ENCODE results near the gene MTMR10.

MTMR10 gene

GRCh38 chr15:30923429-30923828 is 68.0 kb downstream of the MTMR10 start:
- peaks cover 44 to 51% of the 10 kb centered on the region in 2 experiments for H3K36me3 ChIP-seq (ENCODE audit: control insufficient read depth in 1 of 2, insufficient read depth in 2 of 2, low read length in 2 of 2)
- H3K27ac ChIP-seq (ENCODE audit: low read depth, low read length), result no peak overlapping the region
- peak in 1 of 2 donors; percentile 24 for DNase-seq
- no peak overlapping the region for H3K18ac ChIP-seq (ENCODE audit: low read length)
- H4K91ac ChIP-seq (ENCODE audit: low read depth, low read length), result no peak overlapping the region
- no peak overlapping the region for H2AK5ac ChIP-seq (ENCODE audit: low read length)
- no peak overlapping the region for H4K12ac ChIP-seq (ENCODE audit: low read depth, low read length)
- H3K4me1 ChIP-seq (ENCODE audit: control insufficient read depth in 1 of 2, insufficient read depth in 2 of 2, low read length in 2 of 2), result peaks cover 2% of the 10 kb centered on the region in 2 experiments
- H3K23ac ChIP-seq (ENCODE audit: low read length), result no peak overlapping the region
- H3K79me1 ChIP-seq (ENCODE audit: low read length), result no peaks in the 10 kb centered on the region
- no peaks in the 10 kb centered on the region for H3K9me3 ChIP-seq (ENCODE audit: insufficient read depth, low read depth, low read length)
- no peak overlapping the region for H3K9ac ChIP-seq (ENCODE audit: low read length)
- no peak overlapping the region for H2BK5ac ChIP-seq (ENCODE audit: low read depth, low read length, poor library complexity)
- H3K4ac ChIP-seq (ENCODE audit: low read depth, low read length), result no peak overlapping the region
- H2BK120ac ChIP-seq (ENCODE audit: insufficient read depth, low read length, poor library complexity), result no peak overlapping the region
- H3K4me3 ChIP-seq (ENCODE audit: low read depth, low read length), result no peak overlapping the region
- H3K27me3 ChIP-seq (ENCODE audit: insufficient read depth, low read length), result no peaks in the 10 kb centered on the region
- no peaks in the 10 kb centered on the region for H3K79me2 ChIP-seq (ENCODE audit: control insufficient read depth, insufficient read depth, low read length, poor library complexity)
- WGBS (ENCODE audit: extremely low coverage, insufficient coverage, insufficient read length), result no CpG with 5 or more reads among the region's 7 CpGs
- H3K14ac ChIP-seq (ENCODE audit: low read length), result no peak overlapping the region
- H2AFZ ChIP-seq (ENCODE audit: insufficient read depth, low read length, poor library complexity), result no peak overlapping the region
- no peak overlapping the region for H2BK12ac ChIP-seq (ENCODE audit: low read length)
- no peak overlapping the region for H3K4me2 ChIP-seq (ENCODE audit: low read length)
- H4K8ac ChIP-seq (ENCODE audit: low read depth, low read length), result no peak overlapping the region

- no CpG with 5 or more reads among the region's 14 CpGs for WGBS (ENCODE audit: extremely low coverage, insufficient coverage, insufficient read length)
- H3K27ac ChIP-seq (ENCODE audit: low read depth, low read length), result no peak overlapping the region
- no peak overlapping the region for H2BK120ac ChIP-seq (ENCODE audit: insufficient read depth, low read length, poor library complexity)
- H2BK12ac ChIP-seq (ENCODE audit: low read length), result no peak overlapping the region
- H2AK5ac ChIP-seq (ENCODE audit: low read length), result no peak overlapping the region
- H3K4me1 ChIP-seq (ENCODE audit: control insufficient read depth in 1 of 2, insufficient read depth in 2 of 2, low read length in 2 of 2), result peaks cover 2% of the 10 kb centered on the region in 2 experiments
- DNase-seq, result peak; percentile 76 to 85
- H2AFZ ChIP-seq (ENCODE audit: insufficient read depth, low read length, poor library complexity), result no peak overlapping the region
- H3K23ac ChIP-seq (ENCODE audit: low read length), result no peak overlapping the region
- no peaks in the 10 kb centered on the region for H3K79me1 ChIP-seq (ENCODE audit: low read length)
- no peak overlapping the region for H3K14ac ChIP-seq (ENCODE audit: low read length)
- no peak overlapping the region for H4K91ac ChIP-seq (ENCODE audit: low read depth, low read length)
- no peaks in the 10 kb centered on the region for H3K9me3 ChIP-seq (ENCODE audit: insufficient read depth, low read depth, low read length)
- no peak overlapping the region for H3K4me3 ChIP-seq (ENCODE audit: low read depth, low read length)
- H3K18ac ChIP-seq (ENCODE audit: low read length), result no peak overlapping the region
- no peak overlapping the region for H2BK5ac ChIP-seq (ENCODE audit: low read depth, low read length, poor library complexity)
- H3K36me3 ChIP-seq (ENCODE audit: control insufficient read depth in 1 of 2, insufficient read depth in 2 of 2, low read length in 2 of 2), result peaks cover 41 to 49% of the 10 kb centered on the region in 2 experiments
- no peak overlapping the region for H3K4me2 ChIP-seq (ENCODE audit: low read length)
- no peaks in the 10 kb centered on the region for H3K79me2 ChIP-seq (ENCODE audit: control insufficient read depth, insufficient read depth, low read length, poor library complexity)
- no peak overlapping the region for H4K12ac ChIP-seq (ENCODE audit: low read depth, low read length)
- H3K27me3 ChIP-seq (ENCODE audit: insufficient read depth, low read length), result no peaks in the 10 kb centered on the region
- H3K9ac ChIP-seq (ENCODE audit: low read length), result no peak overlapping the region
- H4K8ac ChIP-seq (ENCODE audit: low read depth, low read length), result no peak overlapping the region
- no peak overlapping the region for H3K4ac ChIP-seq (ENCODE audit: low read depth, low read length)
Measured at GRCh38 chr15:30922480-30923311, 68.7 kb downstream of the MTMR10 start.

GRCh38 chr15:30921781-30922479 is 69.5 kb downstream of the MTMR10 start:
- Histone ChIP-seq H2AK5ac (ENCODE audit: low read length) (no peak overlapping the region), H2BK5ac (ENCODE audit: low read depth, low read length, poor library complexity) (no peak overlapping the region), H4K12ac (ENCODE audit: low read depth, low read length) (no peak overlapping the region), H3K14ac (ENCODE audit: low read length) (no peak overlapping the region), H3K18ac (ENCODE audit: low read length) (no peak overlapping the region), H3K4me2 (ENCODE audit: low read length) (no peak overlapping the region), H3K9me3 (ENCODE audit: insufficient read depth, low read depth, low read length) (no peaks in the 10 kb centered on the region), H3K36me3 (ENCODE audit: control insufficient read depth in 1 of 2, insufficient read depth in 2 of 2, low read length in 2 of 2) (peaks cover 37 to 42% of the 10 kb centered on the region in 2 experiments), H3K4ac (ENCODE audit: low read depth, low read length) (no peak overlapping the region), H3K27me3 (ENCODE audit: insufficient read depth, low read length) (no peaks in the 10 kb centered on the region), H2BK12ac (ENCODE audit: low read length) (no peak overlapping the region), H3K27ac (ENCODE audit: low read depth, low read length) (no peak overlapping the region), H4K91ac (ENCODE audit: low read depth, low read length) (no peak overlapping the region), H3K9ac (ENCODE audit: low read length) (no peak overlapping the region), H3K79me2 (ENCODE audit: control insufficient read depth, insufficient read depth, low read length, poor library complexity) (no peaks in the 10 kb centered on the region), H4K8ac (ENCODE audit: low read depth, low read length) (no peak overlapping the region), H3K4me3 (ENCODE audit: low read depth, low read length) (no peak overlapping the region), H3K4me1 (ENCODE audit: control insufficient read depth in 1 of 2, insufficient read depth in 2 of 2, low read length in 2 of 2) (peaks cover 2% of the 10 kb centered on the region in 2 experiments), H3K23ac (ENCODE audit: low read length) (no peak overlapping the region), H2AFZ (ENCODE audit: insufficient read depth, low read length, poor library complexity) (no peak overlapping the region), H3K79me1 (ENCODE audit: low read length) (no peaks in the 10 kb centered on the region), H2BK120ac (ENCODE audit: insufficient read depth, low read length, poor library complexity) (no peak overlapping the region)
- DNase-seq, result no peak
- WGBS (ENCODE audit: extremely low coverage, insufficient coverage, insufficient read length), result no CpG with 5 or more reads among the region's 9 CpGs

- Histone ChIP-seq H3K27ac (ENCODE audit: low read depth, low read length) (no peak overlapping the region), H3K79me1 (ENCODE audit: low read length) (no peaks in the 10 kb centered on the region), H2AK5ac (ENCODE audit: low read length) (no peak overlapping the region), H2BK5ac (ENCODE audit: low read depth, low read length, poor library complexity) (no peak overlapping the region), H3K9me3 (ENCODE audit: insufficient read depth, low read depth, low read length) (no peaks in the 10 kb centered on the region), H2AFZ (ENCODE audit: insufficient read depth, low read length, poor library complexity) (no peak overlapping the region), H2BK12ac (ENCODE audit: low read length) (no peak overlapping the region), H3K4ac (ENCODE audit: low read depth, low read length) (no peak overlapping the region), H3K4me2 (ENCODE audit: low read length) (no peak overlapping the region), H4K12ac (ENCODE audit: low read depth, low read length) (no peak overlapping the region), H3K23ac (ENCODE audit: low read length) (no peak overlapping the region), H3K4me1 (ENCODE audit: control insufficient read depth in 1 of 2, insufficient read depth in 2 of 2, low read length in 2 of 2) (peaks cover 2% of the 10 kb centered on the region in 2 experiments), H3K36me3 (ENCODE audit: control insufficient read depth in 1 of 2, insufficient read depth in 2 of 2, low read length in 2 of 2) (peaks cover 32 to 35% of the 10 kb centered on the region in 2 experiments), H4K8ac (ENCODE audit: low read depth, low read length) (no peak overlapping the region), H4K91ac (ENCODE audit: low read depth, low read length) (no peak overlapping the region), H3K14ac (ENCODE audit: low read length) (no peak overlapping the region), H3K18ac (ENCODE audit: low read length) (no peak overlapping the region), H3K9ac (ENCODE audit: low read length) (no peak overlapping the region), H3K4me3 (ENCODE audit: low read depth, low read length) (no peak overlapping the region), H3K79me2 (ENCODE audit: control insufficient read depth, insufficient read depth, low read length, poor library complexity) (no peaks in the 10 kb centered on the region), H3K27me3 (ENCODE audit: insufficient read depth, low read length) (no peaks in the 10 kb centered on the region), H2BK120ac (ENCODE audit: insufficient read depth, low read length, poor library complexity) (no peak overlapping the region)
- no peak for DNase-seq
- WGBS (ENCODE audit: extremely low coverage, insufficient coverage, insufficient read length), result no CpG with 5 or more reads among the region's 4 CpGs
Measured at GRCh38 chr15:30921106-30921505, 70.3 kb downstream of the MTMR10 start.

All from trophoblast cell (in vitro differentiated cells and primary cell).